ENCODE results near the gene FAM107A. TPM values are rescaled to one million over a fixed set of nuclear protein-coding genes. Genes with fewer than 3 reads are reported as not detected.

The FAM107A gene
- total and polyA plus RNA-seq, 9 of the 15 experiments (the other 6 are each of a cell fraction or from before 2014, with no cell fraction given), result 0.07 TPM; not detected in 8

- Histone ChIP-seq H3K9me3 (replicated peaks; ENCODE audit: control insufficient read depth, insufficient read depth, low read depth, low read length) (no peaks in the 10 kb centered on the region), H4K20me1 (replicated peaks; ENCODE audit: control insufficient read depth, insufficient read depth, low read length) (no peaks in the 10 kb centered on the region), H3K9me1 (ENCODE audit: control insufficient read depth, insufficient read depth, low read length) (no peaks in the 10 kb centered on the region), H3K4me1 (replicated peaks in 1 of 2; ENCODE audit: control insufficient read depth in 2 of 2, insufficient read depth in 2 of 2, low read length in 2 of 2) (no peaks in the 10 kb centered on the region), H3K27ac (ENCODE audit: extremely low read depth, low read depth, low read length) (no peak overlapping the region), H3K27me3 (ENCODE audit: control insufficient read depth in 2 of 2, insufficient read depth in 2 of 2, low read length in 2 of 2) (peaks cover 0 to 16% of the 10 kb centered on the region in 2 experiments; a peak in 1 of 5 replicates), H3K4me2 (ENCODE audit: insufficient read depth, low read length) (no peak overlapping the region), H3K36me3 (ENCODE audit: control insufficient read depth, insufficient read depth, low read length) (no peaks in the 10 kb centered on the region), H3K9ac (ENCODE audit: insufficient read depth in 1 of 2, low read depth in 2 of 2, low read length in 2 of 2) (no peak overlapping the region), H2AFZ (ENCODE audit: low read depth, low read length) (no peak overlapping the region), H3K4me3 (no peak overlapping the region), H3K79me2 (ENCODE audit: control insufficient read depth, insufficient read depth, low read length) (no peaks in the 10 kb centered on the region)
- FAIRE-seq (no peak), DNase-seq (ENCODE audit: extremely low read depth in 1 of 4, low spot score in 3 of 4) (no peak), ATAC-seq (no peak)
- WGBS (ENCODE audit: insufficient coverage, low coverage, missing lambda C conversion rate), result 0% methylated on average over 5 of the region's 5 CpGs
- ChIA-PET POLR2A (interaction anchor here (0.6 kb wide), 1 partner anchor 61 kb away, joined by 3 read pairs; no protein-coding TSS in a partner anchor), CTCF (ENCODE audit: low intra/inter-chr PET ratio) (no interaction called here)
- BruUV-seq (replicated peaks), result no TSS peak
- in situ Hi-C loops (cut with MboI), result no loop called here
- TF ChIP-seq CHCHD3 (CRISPR knock-in tag; IDR thresholded peaks at IDR 0.05), result no peak
- no peak for TF ChIP-seq ZNF436 (CRISPR knock-in tag; IDR thresholded peaks at IDR 0.05)
- intact Hi-C loops (cut with micrococcal nuclease), result no loop called here
Observed at GRCh38 chr3:58556001-58556400, 21.2 kb downstream of the FAM107A start.

- no peak overlapping the region for H3K9ac ChIP-seq (ENCODE audit: insufficient read depth in 1 of 2, low read depth in 2 of 2, low read length in 2 of 2)
- in situ Hi-C loops (cut with MboI), result no loop called here
- H3K4me2 ChIP-seq (ENCODE audit: insufficient read depth, low read length), result no peak overlapping the region
- no peaks in the 10 kb centered on the region for H3K79me2 ChIP-seq (ENCODE audit: control insufficient read depth, insufficient read depth, low read length)
- H3K4me1 ChIP-seq (replicated peaks in 1 of 2; ENCODE audit: control insufficient read depth in 2 of 2, insufficient read depth in 2 of 2, low read length in 2 of 2), result no peaks in the 10 kb centered on the region
- H3K36me3 ChIP-seq (ENCODE audit: control insufficient read depth, insufficient read depth, low read length), result no peaks in the 10 kb centered on the region
- WGBS (ENCODE audit: insufficient coverage, low coverage, missing lambda C conversion rate), result 2% methylated on average over 2 of the region's 2 CpGs
- POLR2A ChIA-PET, result interaction anchor here (0.6 kb wide), 1 partner anchor 12 kb away, joined by 3 read pairs; no protein-coding TSS in a partner anchor
- CTCF ChIA-PET (ENCODE audit: low intra/inter-chr PET ratio), result no interaction called here
- H3K27me3 ChIP-seq (ENCODE audit: control insufficient read depth in 2 of 2, insufficient read depth in 2 of 2, low read length in 2 of 2), result peaks cover 0 to 16% of the 10 kb centered on the region in 2 experiments; a peak in 1 of 5 replicates
- no peaks in the 10 kb centered on the region for H3K9me3 ChIP-seq (replicated peaks; ENCODE audit: control insufficient read depth, insufficient read depth, low read depth, low read length)
- no TSS peak for BruUV-seq (replicated peaks)
- no peak for FAIRE-seq
- H4K20me1 ChIP-seq (replicated peaks; ENCODE audit: control insufficient read depth, insufficient read depth, low read length), result no peaks in the 10 kb centered on the region
- ATAC-seq, result no peak
- H3K9me1 ChIP-seq (ENCODE audit: control insufficient read depth, insufficient read depth, low read length), result no peaks in the 10 kb centered on the region
- DNase-seq (ENCODE audit: extremely low read depth in 1 of 4, low spot score in 3 of 4), result no peak
- H2AFZ ChIP-seq (ENCODE audit: low read depth, low read length), result no peak overlapping the region
- intact Hi-C loops (cut with micrococcal nuclease), result no loop called here
- no peak overlapping the region for H3K27ac ChIP-seq (ENCODE audit: extremely low read depth, low read depth, low read length)
- no peak overlapping the region for H3K4me3 ChIP-seq
- no peak for TF ChIP-seq CREB3 (tag; conservative IDR thresholded peaks at IDR 0.05; ENCODE audit: low read depth)
- no peak for TF ChIP-seq KLF13 (tag; IDR thresholded peaks at IDR 0.05; ENCODE audit: borderline replicate concordance, low read depth)
- no peak for TF ChIP-seq WHSC1 (IDR thresholded peaks at IDR 0.05; ENCODE audit: low read length)
- TF ChIP-seq ZBTB17 (CRISPR knock-in tag; IDR thresholded peaks at IDR 0.05), result no peak
- no peak for TF ChIP-seq ZC3H8 (IDR thresholded peaks at IDR 0.05)
- no peak for TF ChIP-seq MED1 (CRISPR knock-in tag; IDR thresholded peaks at IDR 0.05; ENCODE audit: borderline replicate concordance)
- TF ChIP-seq ZNF12 (CRISPR knock-in tag; IDR thresholded peaks at IDR 0.05), result no peak
- no peak for TF ChIP-seq TEAD1 (CRISPR knock-in tag; IDR thresholded peaks at IDR 0.05)
- TF ChIP-seq ZNF449 (CRISPR knock-in tag; IDR thresholded peaks at IDR 0.05), result no peak
- no peak for TF ChIP-seq ELK1 (CRISPR knock-in tag; IDR thresholded peaks at IDR 0.05)
- no peak for TF ChIP-seq HNRNPLL (IDR thresholded peaks at IDR 0.05; ENCODE audit: low read depth, low read length, poor library complexity, severe bottlenecking)
- TF ChIP-seq ZKSCAN3 (CRISPR knock-in tag; IDR thresholded peaks at IDR 0.05), result no peak
Observed at GRCh38 chr3:58555203-58555602, 22.0 kb downstream of the FAM107A start.
